K562 (cell line): ENCODE data around the gene SPACA5B. TPM values are rescaled to one million over a fixed set of nuclear protein-coding genes. Genes with fewer than 3 reads are reported as not detected.
A peak's percentile ranks its signal among the peaks of the same experiment; 100 is the strongest.

Experiments used
- ATAC-seq: fragments of 200-7000 bp; cut with Tn5 transposase; 3 replicates; pipeline ENCODE4 v1.9.1; 2020; ENCODE audit warnings: moderate library complexity
- BruUV-seq: library from RNA; stranded (reverse); fragments of 400-500 nt; replicated peaks from 2 replicates; lab custom pipeline; 2021; lab: Mats Ljungman, UMichigan
- CTCF ChIA-PET: fragments of 300-600 bp; formaldehyde crosslinking; extraction: SDS; loops from one replicate; lab custom pipeline; 2021; ENCODE audit warnings: low intra/inter-chr PET ratio; lab: Yijun Ruan, JAX
- POLR2A ChIA-PET: fragments of 300-600, 350-650 bp; sonication (Branson Sonifier 250); formaldehyde crosslinking; extraction: SDS; loops from one replicate; lab custom pipeline; 2021; ENCODE audit warnings: antibody characterized with exemption, inconsistent platforms; lab: Yijun Ruan, JAX
- DNase-seq, 4 experiments: peaks; one replicate each; pipeline versions ENCODE4 v3.0.0 to v3.0.0-alpha.2; 2011 to 2018; ENCODE audit warnings: low spot score in 3 of 4, mixed read lengths in 3 of 4; ENCODE audit errors: extremely low read depth in 1 of 4
- FAIRE-seq: peaks from 2 replicates; lab custom pipeline; 2011; peaks lifted over from hg19 to GRCh38; lab: Jason Lieb, UNC
- H2AFZ ChIP-seq: 2 replicates; pipeline ENCODE4 v1.6.0; 2011; ENCODE audit warnings: low read depth, low read length, control low read depth, inconsistent platforms
- H3K27ac ChIP-seq: fragments of 200-600 bp; 3 replicates; pipeline ENCODE4 v1.8.0; 2011; ENCODE audit warnings: low read depth, mild to moderate bottlenecking, control low read depth, inconsistent platforms, low read length, moderate library complexity, mixed read lengths; ENCODE audit errors: extremely low read depth
- H3K27me3 ChIP-seq, 2 experiments: fragments of 300-600 bp in 1 of 2; 2 replicates in 1 of 2; 3 replicates in 1 of 2; pipeline versions ENCODE4 v1.6.0 to v1.8.0; 2011; ENCODE audit warnings: inconsistent platforms in 2 of 2, low read length in 2 of 2, mild to moderate bottlenecking in 1 of 2, mixed read lengths in 1 of 2, moderate library complexity in 1 of 2; ENCODE audit not compliant: control insufficient read depth in 2 of 2, insufficient read depth in 2 of 2
- H3K36me3 ChIP-seq: fragments of 300-600 bp; 3 replicates; pipeline ENCODE4 v1.8.0; 2011; ENCODE audit warnings: mild to moderate bottlenecking, low read length, inconsistent platforms; ENCODE audit not compliant: control insufficient read depth, insufficient read depth
- H3K4me1 ChIP-seq, 2 experiments: fragments of 200-600 bp in 1 of 2; replicated peaks in 1 of 2; 2 replicates in 1 of 2; 3 replicates in 1 of 2; pipeline versions ENCODE4 v1.5.1 to v1.8.0; 2011; ENCODE audit warnings: inconsistent platforms in 2 of 2, low read length in 2 of 2, mild to moderate bottlenecking in 1 of 2, mixed read lengths in 1 of 2, moderate library complexity in 1 of 2; ENCODE audit not compliant: control insufficient read depth in 2 of 2, insufficient read depth in 2 of 2
- H3K4me2 ChIP-seq: 2 replicates; pipeline ENCODE4 v1.6.1; 2011; ENCODE audit warnings: low read length, control low read depth, inconsistent platforms, mixed read lengths; ENCODE audit not compliant: insufficient read depth
- H3K4me3 ChIP-seq: fragments of 200-600 bp; sonication (generic), shearing (Covaris generic); 2 replicates; pipeline ENCODE4 v1.5.1; 2016; ENCODE audit warnings: control low read depth, inconsistent platforms
- H3K79me2 ChIP-seq: fragments of 200-600 bp; 3 replicates; pipeline ENCODE4 v1.8.0; 2011; ENCODE audit warnings: low read length, inconsistent platforms; ENCODE audit not compliant: control insufficient read depth, insufficient read depth
- H3K9ac ChIP-seq, 2 experiments: 2 replicates each; pipeline versions ENCODE4 v1.6.0 to v1.6.1; 2011; ENCODE audit warnings: low read depth in 2 of 2, low read length in 2 of 2, control low read depth in 1 of 2, inconsistent platforms in 1 of 2, mild to moderate bottlenecking in 1 of 2, mixed read lengths in 1 of 2; ENCODE audit not compliant: insufficient read depth in 1 of 2
- H3K9me1 ChIP-seq: one replicate; pipeline ENCODE4 v1.6.0; 2011; ENCODE audit warnings: inconsistent platforms, mild to moderate bottlenecking, low read length, moderate library complexity; ENCODE audit not compliant: control insufficient read depth, insufficient read depth
- H3K9me3 ChIP-seq: replicated peaks from 2 replicates; pipeline ENCODE4 v1.5.1; 2011; ENCODE audit warnings: low read depth, low read length, inconsistent platforms; ENCODE audit not compliant: control insufficient read depth, insufficient read depth
- H4K20me1 ChIP-seq: replicated peaks from 2 replicates; pipeline ENCODE4 v1.6.1; 2011; ENCODE audit warnings: low read length, inconsistent platforms, mixed read lengths; ENCODE audit not compliant: control insufficient read depth, insufficient read depth
- ADNP ChIP-seq: fragments of 200-800 bp; sonication (Bioruptor generic); IDR thresholded peaks from 2 replicates; pipeline ENCODE4 v1.6.1; 2016; ENCODE audit warnings: missing genetic modification characterization, missing compliant biosample characterization
- HBP1 ChIP-seq: fragments of 450-650 bp; formaldehyde crosslinking; IDR thresholded peaks from 2 replicates; pipeline ENCODE4 v1.4.0; 2022; ENCODE audit warnings: missing genetic modification characterization
- HCFC1 ChIP-seq: IDR thresholded peaks from 2 replicates; pipeline ENCODE4 v1.6.1; 2012; ENCODE audit warnings: low read depth, low read length, improper control_type of control experiment
- RFX5 ChIP-seq: IDR thresholded peaks from 2 replicates; pipeline ENCODE4 v1.6.1; 2011; ENCODE audit warnings: low read depth, mild to moderate bottlenecking, improper control_type of control experiment, low read length
- SLC30A9 ChIP-seq: fragments of 250-450 bp; sonication (Bioruptor Pico); IDR thresholded peaks from 2 replicates; pipeline ENCODE4 v1.8.0; 2022; ENCODE audit warnings: mild to moderate bottlenecking, moderate library complexity
- SRF ChIP-seq, 2 experiments: fragments of 250-450, 450-650 bp in 1 of 2; sonication (Bioruptor Pico) in 1 of 2; sonication (generic) in 1 of 2; formaldehyde crosslinking; IDR thresholded peaks; 2 replicates each; pipeline versions ENCODE4 v1.5.0 to v1.5.1; 2020 to 2022; ENCODE audit warnings: mild to moderate bottlenecking in 1 of 2, missing genetic modification reagents in 1 of 2
- TAF9B ChIP-seq: fragments of 450-650 bp; IDR thresholded peaks from 2 replicates; pipeline ENCODE4 v1.6.1; 2018; ENCODE audit warnings: mild to moderate bottlenecking; ENCODE audit not compliant: partially characterized antibody
- in situ Hi-C: fragments of 300-500 bp; cut with MboI; formaldehyde crosslinking; loops from 4 replicates; pipeline ENCODE4 v1.15.0; 2018; ENCODE audit warnings: inconsistent platforms, mixed read lengths
- intact Hi-C: fragments of 100-400 bp; cut with micrococcal nuclease; formaldehyde crosslinking; loops from 2 replicates; pipeline ENCODE4 v1.14.2; 2022
- polyA plus RNA-seq, 8 experiments: library from polyadenylated mRNA; depleted of rRNA in 4 of 8; stranded (reverse) in 5 of 8; unstranded in 3 of 8; fragments of >200 nt; fragmentation: Nextera tagmentation in 2 of 8; fragmentation: Illumina TruSeq in 1 of 8; extraction: Ambion mirVana in 2 of 8; extraction: Trizol in 1 of 8; gene quantifications; 2 replicates each; pipeline versions ENCODE4 v1.2.1 to v1.2.3, GENCODE V29; 2011 to 2014; ENCODE audit warnings: inconsistent platforms in 1 of 8, missing spikeins in 1 of 8
- total RNA-seq, 7 experiments: library from RNA; depleted of rRNA in 6 of 7; stranded (reverse); fragments of >200 nt in 6 of 7; fragmentation: Illumina TruSeq in 2 of 7; extraction: Trizol in 2 of 7; gene quantifications; 2 replicates each; pipeline versions ENCODE4 v1.2.1 to v1.2.3, GENCODE V29; 2011 to 2021; ENCODE audit warnings: low replicate concordance in 1 of 7

SPACA5B gene
- total and polyA plus RNA-seq, 9 of the 15 experiments (the other 6 are each of a cell fraction or from before 2014, with no cell fraction given), result not detected

GRCh38 chrX:48086082-48086481, 44.3 kb upstream of the SPACA5B start:
- peak in 1 of 2 experiments; percentile 51; a peak in 1 of 4 replicates for TF ChIP-seq SRF (CRISPR knock-in tag; IDR thresholded peaks at IDR 0.05)
- TF ChIP-seq SLC30A9 (CRISPR knock-in tag), result no peak
- no peak for TF ChIP-seq HBP1
- TF ChIP-seq ADNP (tag), result no peak
- TF ChIP-seq HCFC1, result no peak
- TF ChIP-seq TAF9B, result no peak
- TF ChIP-seq RFX5, result no peak
- Histone ChIP-seq H3K9me1 (no peaks in the 10 kb centered on the region), H2AFZ (no peak overlapping the region), H3K27ac (no peak overlapping the region), H3K9ac (no peak overlapping the region), H3K4me2 (no peak overlapping the region), H3K4me3 (no peak overlapping the region), H3K79me2 (no peaks in the 10 kb centered on the region), H3K4me1 (no peaks in the 10 kb centered on the region), H3K27me3 (no peaks in the 10 kb centered on the region; a peak in 1 of 5 replicates), H4K20me1 (no peaks in the 10 kb centered on the region), H3K9me3 (no peaks in the 10 kb centered on the region), H3K36me3 (no peaks in the 10 kb centered on the region)
- no peak for DNase-seq
- ChIA-PET POLR2A (no interaction called here), CTCF (no interaction called here)
- no peak for FAIRE-seq
- intact Hi-C loops, result no loop called here
- in situ Hi-C loops, result no loop called here
- no peak for ATAC-seq
- BruUV-seq, result no TSS peak
